Fibroblast of mammary gland (primary cell): Measurements from ENCODE around the gene LSP1.
"Not testable (repeated sequence)": the region's sequence is repeated elsewhere in the genome, so short reads cannot be mapped to it uniquely, and the experiment has no call there.

ENCODE experiments used
- DNase-seq: peaks from one replicate; pipeline ENCODE4 v3.0.0-alpha.2; 2010; ENCODE audit warnings: low read depth
- H3K4me3 ChIP-seq: 2 replicates; pipeline ENCODE4 v1.5.1; 2011; ENCODE audit warnings: low read depth, mild to moderate bottlenecking, low read length, moderate library complexity; ENCODE audit not compliant: control insufficient read depth
- CTCF ChIP-seq: conservative IDR thresholded peaks from 2 replicates; pipeline ENCODE4 v1.5.1; 2011; ENCODE audit warnings: low read depth, low read length, inconsistent platforms; ENCODE audit not compliant: control insufficient read depth, insufficient read depth

LSP1 gene

GRCh38 chr11:1852877-1853276 is at the start of gene LSP1:
TSS of gene LSP1 (plus strand) at chr11:1853084. CDS start at chr11:1853145, 61 bp downstream.
- TF ChIP-seq CTCF, result no peak

GRCh38 chr11:1803246-1803645 is 49.6 kb upstream of the LSP1 start:
- H3K4me3 ChIP-seq, result no peak overlapping the region
- DNase-seq, result no peak
- no peak for TF ChIP-seq CTCF

More at GRCh38 chr11:1852877-1853276, at the start of gene LSP1:
- no peak for DNase-seq
- no peak within 1 kb of the TSS for H3K4me3 ChIP-seq

GRCh38 chr11:1803835-1804519 is 48.9 kb upstream of the LSP1 start:
- H3K4me3 ChIP-seq, DNase-seq: not testable (repeated sequence)

GRCh38 chr11:1805525-1805924 is 47.4 kb upstream of the LSP1 start:
- DNase-seq, result no peak
- TF ChIP-seq CTCF, result no peak
- no peak overlapping the region for H3K4me3 ChIP-seq

GRCh38 chr11:1807264-1807995 is 45.5 kb upstream of the LSP1 start:
- H3K4me3 ChIP-seq, result no peak overlapping the region
- DNase-seq, result no peak
- peak; percentile 7 for TF ChIP-seq CTCF

- no peak for TF ChIP-seq CTCF
- no peak overlapping the region for H3K4me3 ChIP-seq
- DNase-seq, result no peak
Measured at GRCh38 chr11:1810761-1811160, 42.1 kb upstream of the LSP1 start.

- TF ChIP-seq CTCF, result no peak
- no peak for DNase-seq
- no peak overlapping the region for H3K4me3 ChIP-seq
Measured at GRCh38 chr11:1812274-1812673, 40.6 kb upstream of the LSP1 start.
